ENCODE data around the gene ACTR3. TPM values are rescaled to one million over a fixed set of nuclear protein-coding genes. Genes with fewer than 3 reads are reported as not detected.

ACTR3 gene
- total and polyA plus RNA-seq, 2 of the 8 experiments (the other 6 are each of a cell fraction or from before 2014, with no cell fraction given): 51.7 to 184 TPM

DNA sequence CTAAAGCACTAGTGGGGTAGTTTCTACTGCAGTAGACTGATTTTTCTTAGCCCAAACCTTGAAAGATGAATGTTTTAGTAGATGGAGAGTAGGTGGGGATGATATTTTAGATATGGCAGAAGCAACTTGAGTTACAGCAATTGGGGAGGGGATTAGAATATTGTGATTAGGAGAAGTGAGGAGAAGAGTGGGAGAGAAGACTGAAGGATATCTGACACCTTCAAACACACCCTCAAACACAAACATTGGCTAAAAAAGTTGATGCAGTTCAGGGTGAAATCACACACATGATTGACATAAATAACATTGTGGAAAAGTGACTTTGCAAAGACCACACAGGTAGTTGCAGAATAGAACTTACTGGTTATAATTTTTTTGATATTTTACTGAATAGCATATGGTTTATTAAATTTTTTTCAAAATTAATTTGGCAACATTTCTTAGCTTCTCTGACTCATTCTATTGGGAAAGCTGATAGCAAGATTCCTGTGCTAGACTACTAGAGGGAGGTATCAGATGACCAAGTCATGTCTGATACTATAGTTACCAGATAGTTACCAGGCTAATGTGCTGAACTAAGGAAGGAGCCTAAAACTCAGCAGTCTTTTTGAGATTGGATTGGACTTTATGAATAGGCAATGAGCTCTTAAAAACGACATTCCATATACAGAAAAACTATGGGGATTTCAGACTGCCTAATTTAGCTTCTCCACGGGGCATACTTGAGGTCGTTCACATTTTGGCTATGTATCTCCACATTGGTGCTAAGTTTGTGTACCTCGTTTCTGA lies 73.0 kb downstream of the ACTR3 start:
- no peaks in the 10 kb centered on the region for H3K27me3 ChIP-seq (replicated peaks in 1 of 4; ENCODE audit: control insufficient read depth in 3 of 4, extremely low read depth in 1 of 4, insufficient read depth in 3 of 4, low read length in 3 of 4)
- H2AFZ ChIP-seq (ENCODE audit: low read length): no peak overlapping the region
- no peak overlapping the region for H3K27ac ChIP-seq (ENCODE audit: low read depth, low read length)
- H3K14ac ChIP-seq (ENCODE audit: insufficient read length): no peak overlapping the region
- POLR2A ChIA-PET (ENCODE audit: partially characterized antibody): interaction anchor here (1.0 kb wide), 1 partner anchor 70 kb away, joined by 3 read pairs; no protein-coding TSS in a partner anchor
- H2BK120ac ChIP-seq (replicated peaks; ENCODE audit: low read depth, low read length): no peak overlapping the region
- H2BK5ac ChIP-seq (ENCODE audit: low read depth, low read length): no peak overlapping the region
- no peak overlapping the region for H2AK5ac ChIP-seq (ENCODE audit: low read depth, low read length)
- DNase-seq (ENCODE audit: low read depth in 1 of 2, low spot score in 2 of 2) (no peak), FAIRE-seq (no peak)
- H4K8ac ChIP-seq (ENCODE audit: extremely low read depth, insufficient read depth, low read length): no peak overlapping the region
- H4K5ac ChIP-seq (ENCODE audit: insufficient read length, low read depth, low read length): no peak overlapping the region
- H4K91ac ChIP-seq (replicated peaks; ENCODE audit: insufficient read length, low read length): no peak overlapping the region
- H3K36me3 ChIP-seq (ENCODE audit: control insufficient read depth in 2 of 4, insufficient read depth in 4 of 4, low read length in 3 of 4): no peaks in the 10 kb centered on the region
- no peak overlapping the region for H3K4me3 ChIP-seq (ENCODE audit: extremely low read depth in 1 of 4, insufficient read depth in 2 of 4, low read depth in 3 of 4, low read length in 4 of 4)
- H3K9ac ChIP-seq (replicated peaks in 1 of 4; ENCODE audit: extremely low read depth in 1 of 4, low read depth in 3 of 4, low read length in 3 of 4): no peak overlapping the region
- no peak overlapping the region for H3K18ac ChIP-seq (ENCODE audit: extremely low read depth, low read length)
- H3K56ac ChIP-seq (replicated peaks; ENCODE audit: insufficient read length, low read depth, low read length): no peak overlapping the region
- H2BK12ac ChIP-seq (ENCODE audit: low read depth, low read length): no peak overlapping the region
- CTCF ChIA-PET (ENCODE audit: partially characterized antibody): no interaction called here
- WGBS, 2 experiments (ENCODE audit: extremely low coverage in 1 of 2, insufficient coverage in 1 of 2, insufficient read length in 1 of 2, insufficient replicate concordance in 2 of 2, low coverage in 1 of 2, low lambda C conversion rate in 2 of 2, missing lambda C conversion rate in 1 of 2): 88% methylated on average over 4 of the region's 4 CpGs; no CpG with 5 or more reads in 1 of the 2 experiments
- no peak overlapping the region for H3K4ac ChIP-seq (replicated peaks; ENCODE audit: insufficient read length, low read depth, low read length)
- no peaks in the 10 kb centered on the region for H3K79me2 ChIP-seq (ENCODE audit: control insufficient read depth in 1 of 2, insufficient read depth in 2 of 2, low read length in 2 of 2)
- H3K23ac ChIP-seq (ENCODE audit: insufficient read length): no peak overlapping the region
- no peak overlapping the region for H3K4me2 ChIP-seq (ENCODE audit: insufficient read depth in 1 of 2, low read depth in 2 of 2, low read length in 2 of 2)
- H3K79me1 ChIP-seq (ENCODE audit: low read depth, low read length): no peaks in the 10 kb centered on the region
- H2BK15ac ChIP-seq (ENCODE audit: low read length): no peak overlapping the region
- H3K9me3 ChIP-seq (ENCODE audit: insufficient read depth in 2 of 2, low read depth in 1 of 2, low read length in 1 of 2): no peaks in the 10 kb centered on the region
- no peaks in the 10 kb centered on the region for H4K20me1 ChIP-seq (replicated peaks in 1 of 2; ENCODE audit: control insufficient read depth in 1 of 2, insufficient read depth in 2 of 2, low read length in 2 of 2)
- H3K23me2 ChIP-seq (ENCODE audit: low read depth, low read length): no peaks in the 10 kb centered on the region
- no peaks in the 10 kb centered on the region for H3K4me1 ChIP-seq (replicated peaks in 1 of 4; ENCODE audit: control insufficient read depth in 3 of 4, insufficient read depth in 4 of 4, low read length in 3 of 4)
- no peak overlapping the region for H2BK20ac ChIP-seq (ENCODE audit: low read length)
- no peak for TF ChIP-seq SIN3A (conservative IDR thresholded peaks at IDR 0.05 in 1 of 2, IDR thresholded peaks at IDR 0.05 in 1 of 2; ENCODE audit: low read depth in 1 of 2, low read length in 2 of 2)
- no peak for TF ChIP-seq SP2 (IDR thresholded peaks at IDR 0.05; ENCODE audit: low read length)
- no peak for TF ChIP-seq HDAC2 (IDR thresholded peaks at IDR 0.05; ENCODE audit: borderline replicate concordance in 1 of 2, low read depth in 2 of 2, low read length in 2 of 2)
- no peak for TF ChIP-seq RFX5 (IDR thresholded peaks at IDR 0.05; ENCODE audit: borderline replicate concordance, low read depth, low read length)
- TF ChIP-seq SP4 (IDR thresholded peaks at IDR 0.05; ENCODE audit: low read length): no peak
- no peak for TF ChIP-seq SP1 (IDR thresholded peaks at IDR 0.05; ENCODE audit: low read depth, low read length)
- TF ChIP-seq EP300 (IDR thresholded peaks at IDR 0.05; ENCODE audit: borderline replicate concordance in 1 of 2, low read depth in 2 of 2, low read length in 2 of 2): no peak
- TF ChIP-seq BACH1 (IDR thresholded peaks at IDR 0.05; ENCODE audit: low read length): no peak
